Osteoblast (primary cell): ENCODE measurements around the gene SENP6. TPM values are rescaled to one million over a fixed set of nuclear protein-coding genes. Genes with fewer than 3 reads are reported as not detected.

Experiments
- DNase-seq: peaks from one replicate; pipeline ENCODE4 v3.0.0; 2011; ENCODE audit warnings: low spot score, mixed read lengths; ENCODE audit not compliant: insufficient read length; ENCODE audit errors: missing footprints
- H2AFZ ChIP-seq: 2 replicates; pipeline ENCODE4 v1.6.0; 2011; ENCODE audit warnings: mild to moderate bottlenecking, low read length
- H3K27ac ChIP-seq: 2 replicates; pipeline ENCODE4 v1.5.1; 2011; ENCODE audit warnings: mild to moderate bottlenecking, low read depth, low read length, moderate library complexity
- H3K27me3 ChIP-seq: 2 replicates; pipeline ENCODE4 v1.6.0; 2012; ENCODE audit warnings: mild to moderate bottlenecking, control low read depth, inconsistent platforms, low read length, moderate library complexity; ENCODE audit not compliant: insufficient read depth
- H3K36me3 ChIP-seq: 2 replicates; pipeline ENCODE4 v1.5.1; 2011; ENCODE audit warnings: mild to moderate bottlenecking, low read length, control low read depth, moderate library complexity; ENCODE audit not compliant: insufficient read depth
- H3K4me1 ChIP-seq: 2 replicates; pipeline ENCODE4 v1.5.1; 2011; ENCODE audit warnings: mild to moderate bottlenecking, low read length, control low read depth, moderate library complexity; ENCODE audit not compliant: insufficient read depth
- H3K4me2 ChIP-seq: 2 replicates; pipeline ENCODE4 v1.6.0; 2011; ENCODE audit warnings: mild to moderate bottlenecking, low read length; ENCODE audit not compliant: insufficient read depth
- H3K4me3 ChIP-seq: fragments of 200-600 bp; sonication (generic); 3 replicates; pipeline ENCODE4 v1.5.1; 2012; ENCODE audit warnings: mild to moderate bottlenecking, low read length, inconsistent platforms; ENCODE audit not compliant: insufficient read depth
- H3K79me2 ChIP-seq: 2 replicates; pipeline ENCODE4 v1.6.0; 2012; ENCODE audit warnings: mild to moderate bottlenecking, low read length, control low read depth, inconsistent platforms; ENCODE audit not compliant: insufficient read depth
- H3K9me3 ChIP-seq: 2 replicates; pipeline ENCODE4 v1.5.1; 2011; ENCODE audit warnings: low read depth, low read length, control low read depth
- H4K20me1 ChIP-seq: 2 replicates; pipeline ENCODE4 v1.6.0; 2012; ENCODE audit warnings: mild to moderate bottlenecking, low read length, control low read depth; ENCODE audit not compliant: insufficient read depth
- total RNA-seq: library from RNA; depleted of rRNA; stranded (reverse); fragments of >200 nt; gene quantifications from 2 replicates; pipeline ENCODE4 v1.2.3, GENCODE V29; 2012
- TF ChIP-seq, protein P1 (sequence below): IDR thresholded peaks from 2 replicates; pipeline ENCODE4 v1.5.1; 2011; ENCODE audit warnings: mild to moderate bottlenecking, low read depth, low read length, moderate library complexity; ENCODE audit errors: extremely low read depth

SENP6 gene
- total RNA-seq, 1 donor = 107 TPM

DNA sequence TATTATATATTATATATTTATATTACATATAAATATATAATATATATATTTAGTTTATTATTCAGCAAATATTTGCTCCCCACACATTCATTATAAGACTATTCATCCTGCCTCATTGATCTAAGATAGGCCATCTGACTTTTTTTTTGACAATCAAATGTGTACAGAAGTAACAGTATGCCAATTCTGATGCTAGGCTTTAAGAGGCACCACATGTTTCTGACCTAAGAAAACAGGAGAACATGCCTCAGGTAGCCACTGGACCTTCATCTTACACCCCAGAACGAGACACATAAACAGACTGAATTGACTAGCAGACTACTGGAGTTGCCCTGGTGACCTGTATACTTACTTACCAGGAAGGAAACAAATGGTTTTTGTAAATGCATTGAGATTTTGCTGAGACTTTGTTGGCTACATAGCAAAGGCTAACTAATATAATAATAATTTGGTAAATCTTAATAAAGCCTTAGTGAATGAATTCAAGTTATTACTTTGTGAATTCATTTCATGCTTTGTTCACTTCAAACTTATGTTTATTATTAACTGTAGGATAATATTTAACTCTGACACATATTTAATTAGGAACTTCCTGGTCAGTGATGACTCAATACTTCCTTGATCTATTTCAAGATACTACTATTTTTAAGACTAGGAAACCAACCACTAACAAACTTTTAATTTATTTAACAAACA, 134.0 kb downstream of the SENP6 start:
- peak overlapping the region; percentile 67 for H2AFZ ChIP-seq
- peak; percentile 47 for DNase-seq
- no peaks in the 10 kb centered on the region for H3K9me3 ChIP-seq
- no peak overlapping the region for H3K4me2 ChIP-seq
- H3K27me3 ChIP-seq = no peaks in the 10 kb centered on the region
- TF ChIP-seq, protein P1, sequence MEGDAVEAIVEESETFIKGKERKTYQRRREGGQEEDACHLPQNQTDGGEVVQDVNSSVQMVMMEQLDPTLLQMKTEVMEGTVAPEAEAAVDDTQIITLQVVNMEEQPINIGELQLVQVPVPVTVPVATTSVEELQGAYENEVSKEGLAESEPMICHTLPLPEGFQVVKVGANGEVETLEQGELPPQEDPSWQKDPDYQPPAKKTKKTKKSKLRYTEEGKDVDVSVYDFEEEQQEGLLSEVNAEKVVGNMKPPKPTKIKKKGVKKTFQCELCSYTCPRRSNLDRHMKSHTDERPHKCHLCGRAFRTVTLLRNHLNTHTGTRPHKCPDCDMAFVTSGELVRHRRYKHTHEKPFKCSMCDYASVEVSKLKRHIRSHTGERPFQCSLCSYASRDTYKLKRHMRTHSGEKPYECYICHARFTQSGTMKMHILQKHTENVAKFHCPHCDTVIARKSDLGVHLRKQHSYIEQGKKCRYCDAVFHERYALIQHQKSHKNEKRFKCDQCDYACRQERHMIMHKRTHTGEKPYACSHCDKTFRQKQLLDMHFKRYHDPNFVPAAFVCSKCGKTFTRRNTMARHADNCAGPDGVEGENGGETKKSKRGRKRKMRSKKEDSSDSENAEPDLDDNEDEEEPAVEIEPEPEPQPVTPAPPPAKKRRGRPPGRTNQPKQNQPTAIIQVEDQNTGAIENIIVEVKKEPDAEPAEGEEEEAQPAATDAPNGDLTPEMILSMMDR = no peak
- no peaks in the 10 kb centered on the region for H3K36me3 ChIP-seq
- H3K4me3 ChIP-seq = no peak overlapping the region
- no peak overlapping the region for H3K27ac ChIP-seq
- H3K79me2 ChIP-seq = no peaks in the 10 kb centered on the region
- no peaks in the 10 kb centered on the region for H4K20me1 ChIP-seq
- H3K4me1 ChIP-seq = peaks cover 3% of the 10 kb centered on the region

DNA sequence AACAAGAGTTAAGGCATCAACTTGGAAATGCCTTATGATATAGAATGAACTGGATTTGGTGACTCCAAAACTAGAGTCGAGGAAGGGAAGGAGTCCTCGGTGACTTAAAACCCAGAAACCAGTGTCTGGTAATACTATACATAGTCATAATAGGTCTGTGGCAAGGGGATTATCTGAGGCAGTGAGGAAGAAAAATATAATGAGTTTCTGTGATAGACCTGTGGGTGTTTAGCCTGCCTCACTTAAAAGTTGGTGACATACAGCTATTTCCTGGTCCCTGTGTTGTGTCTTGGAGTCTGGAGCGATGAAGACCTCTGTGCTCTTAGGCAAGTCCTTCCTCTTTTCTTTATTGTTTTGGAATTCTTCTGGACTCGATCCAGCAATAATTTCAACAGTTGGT, 142.3 kb downstream of the SENP6 start:
- no peaks in the 10 kb centered on the region for H4K20me1 ChIP-seq
- no peak overlapping the region for H3K27ac ChIP-seq
- H3K4me2 ChIP-seq = no peak overlapping the region
- no peak overlapping the region for H2AFZ ChIP-seq
- no peaks in the 10 kb centered on the region for H3K9me3 ChIP-seq
- H3K4me3 ChIP-seq = no peak overlapping the region
- no peak for DNase-seq
- no peaks in the 10 kb centered on the region for H3K4me1 ChIP-seq
- peaks cover 3% of the 10 kb centered on the region for H3K27me3 ChIP-seq
- H3K79me2 ChIP-seq = no peaks in the 10 kb centered on the region
- no peaks in the 10 kb centered on the region for H3K36me3 ChIP-seq
- TF ChIP-seq, protein P1 = no peak

DNA sequence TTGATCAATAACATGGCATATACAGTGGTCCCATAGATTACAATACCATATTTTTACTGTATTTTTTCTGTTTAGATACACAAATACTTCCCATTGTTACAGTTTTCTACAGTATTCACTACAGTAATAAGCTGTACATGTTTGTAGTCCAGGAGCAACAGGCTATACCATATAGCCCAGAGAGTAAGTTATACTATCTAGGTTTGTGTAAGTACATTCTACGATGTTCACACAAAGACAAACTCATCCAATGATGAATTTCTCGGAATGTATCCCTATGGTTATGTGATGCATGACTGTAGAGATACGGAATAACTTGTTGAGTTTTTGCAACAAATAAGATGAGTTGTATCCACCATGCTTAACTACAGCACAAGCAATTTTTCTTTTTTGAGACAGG, 143.7 kb downstream of the SENP6 start:
- Histone ChIP-seq H3K4me2 (no peak overlapping the region), H3K4me1 (peaks cover 3% of the 10 kb centered on the region), H3K27me3 (peaks cover 3% of the 10 kb centered on the region), H3K36me3 (no peaks in the 10 kb centered on the region), H3K4me3 (no peak overlapping the region), H4K20me1 (no peaks in the 10 kb centered on the region), H2AFZ (no peak overlapping the region), H3K27ac (no peak overlapping the region), H3K79me2 (peaks cover 13% of the 10 kb centered on the region), H3K9me3 (no peaks in the 10 kb centered on the region)
- no peak for DNase-seq
- TF ChIP-seq, protein P1 = no peak

DNA sequence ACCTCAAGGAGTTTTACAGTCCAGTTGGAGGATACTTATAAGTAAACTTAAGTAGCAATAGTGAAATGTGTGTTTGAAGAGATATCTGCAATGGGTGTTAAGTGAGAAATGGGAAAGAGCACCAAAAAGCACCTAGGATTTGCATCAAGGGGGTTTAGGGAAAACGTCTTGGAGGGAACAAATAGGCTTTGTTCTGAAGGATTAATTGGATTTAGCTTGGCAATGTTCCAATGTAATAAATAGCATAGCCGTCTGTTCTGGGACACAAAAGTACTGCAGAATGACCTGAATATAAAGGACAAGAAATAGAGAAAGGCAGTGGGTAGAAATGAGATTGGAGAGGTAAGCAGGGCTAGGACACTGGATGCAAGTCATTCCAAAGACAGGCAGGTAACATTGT, 144.5 kb downstream of the SENP6 start:
- Histone ChIP-seq H4K20me1 (no peaks in the 10 kb centered on the region), H3K4me2 (no peak overlapping the region), H3K27me3 (peaks cover 3% of the 10 kb centered on the region), H3K4me3 (no peak overlapping the region), H3K9me3 (no peaks in the 10 kb centered on the region), H3K27ac (no peak overlapping the region), H2AFZ (no peak overlapping the region), H3K36me3 (no peaks in the 10 kb centered on the region), H3K79me2 (peaks cover 21% of the 10 kb centered on the region), H3K4me1 (peaks cover 10% of the 10 kb centered on the region)
- TF ChIP-seq, protein P1 = no peak
- DNase-seq = no peak
